GM12878 (cell line): Measurements from ENCODE around the gene RIN1. TPM values are rescaled to one million over a fixed set of nuclear protein-coding genes. Genes with fewer than 3 reads are reported as not detected.

Experiments
- CEBPB ChIP-seq, 2 experiments: fragments of 150-350 bp in 1 of 2; IDR thresholded peaks; 2 replicates each; pipeline ENCODE4 v1.6.1; 2012 to 2014; ENCODE audit warnings: low read depth in 2 of 2, low read length in 2 of 2, borderline replicate concordance in 1 of 2, inconsistent platforms in 1 of 2
- FOXK2 ChIP-seq: fragments of 450-650 bp; IDR thresholded peaks from 2 replicates; pipeline ENCODE4 v1.6.1; 2017; ENCODE audit warnings: mild to moderate bottlenecking, moderate library complexity
- HCFC1 ChIP-seq: fragments of 150-350 bp; IDR thresholded peaks from 2 replicates; pipeline ENCODE4 v1.6.1; 2014; ENCODE audit warnings: low read length
- HDAC2 ChIP-seq: fragments of 200-600 bp; sonication (generic); IDR thresholded peaks from 2 replicates; pipeline ENCODE4 v1.6.1; 2017
- IKZF2 ChIP-seq, 2 experiments: fragments of 450-650 bp; IDR thresholded peaks; 2 replicates each; pipeline ENCODE4 v1.6.1; 2017; ENCODE audit warnings: mild to moderate bottlenecking in 2 of 2, moderate library complexity in 2 of 2
- MYC ChIP-seq: IDR thresholded peaks from 2 replicates; pipeline ENCODE4 v1.6.1; 2011; ENCODE audit warnings: mild to moderate bottlenecking, low read length, moderate library complexity, inconsistent platforms; ENCODE audit not compliant: insufficient read depth, insufficient replicate concordance, insufficient read length, severe bottlenecking
- PAX8 ChIP-seq: fragments of 450-650 bp; IDR thresholded peaks from 2 replicates; pipeline ENCODE4 v1.6.1; 2017; ENCODE audit warnings: mild to moderate bottlenecking, moderate library complexity
- RAD21 ChIP-seq: IDR thresholded peaks from 2 replicates; pipeline ENCODE4 v1.6.1; 2011; ENCODE audit warnings: mild to moderate bottlenecking, low read depth, low read length, moderate library complexity; ENCODE audit not compliant: insufficient read depth
- ZSCAN29 ChIP-seq: fragments of 450-650 bp; IDR thresholded peaks from 2 replicates; pipeline ENCODE4 v1.6.1; 2017; ENCODE audit warnings: mild to moderate bottlenecking, moderate library complexity
- polyA plus RNA-seq, 11 experiments: library from polyadenylated mRNA; depleted of rRNA in 4 of 11; unstranded in 6 of 11; stranded (reverse) in 5 of 11; fragments of >200 nt; fragmentation: Nextera tagmentation in 4 of 11; fragmentation: Illumina TruSeq in 1 of 11; extraction: Ambion mirVana in 4 of 11; extraction: Trizol in 1 of 11; gene quantifications; 1 replicate in 1 of 11; 2 replicates in 10 of 11; pipeline versions ENCODE4 v1.2.1 to v1.2.3, GENCODE V29; 2011 to 2016; ENCODE audit warnings: inconsistent platforms in 2 of 11, missing spikeins in 2 of 11, low read depth in 1 of 11
- total RNA-seq, 4 experiments: library from RNA; depleted of rRNA in 3 of 4; stranded (reverse); fragments of >200 nt in 3 of 4; fragmentation: Illumina TruSeq in 1 of 4; extraction: Trizol in 1 of 4; gene quantifications; 2 replicates each; pipeline versions ENCODE4 v1.2.1 to v1.2.3, GENCODE V29; 2013 to 2021
- TF ChIP-seq, protein P1 (sequence below): fragments of 450-650 bp; IDR thresholded peaks from 2 replicates; pipeline ENCODE4 v1.6.1; 2018; ENCODE audit warnings: mild to moderate bottlenecking, low read depth, moderate library complexity; ENCODE audit not compliant: partially characterized antibody
- TF ChIP-seq, protein P2 (sequence below): IDR thresholded peaks from 2 replicates; pipeline ENCODE4 v1.6.1; 2011; ENCODE audit warnings: mild to moderate bottlenecking, low read depth, low read length, moderate library complexity; ENCODE audit not compliant: insufficient replicate concordance
- TF ChIP-seq, protein P3 (sequence below): fragments of 450-650 bp; formaldehyde crosslinking; IDR thresholded peaks from 2 replicates; pipeline ENCODE4 v1.4.0; 2022; ENCODE audit warnings: mild to moderate bottlenecking, moderate library complexity
- TF ChIP-seq, protein P4 (sequence below): IDR thresholded peaks from 2 replicates; pipeline ENCODE4 v1.6.1; 2012; ENCODE audit warnings: low read length, inconsistent platforms
- TF ChIP-seq, protein P5 (sequence below): IDR thresholded peaks from 2 replicates; pipeline ENCODE4 v1.6.1; 2012; ENCODE audit warnings: low read depth, low read length, improper control_type of control experiment
- TF ChIP-seq, protein P6 (sequence below): IDR thresholded peaks from 2 replicates; pipeline ENCODE4 v1.6.1; 2012; ENCODE audit warnings: low read depth, low read length, improper control_type of control experiment

Gene RIN1
- total and polyA plus RNA-seq, 10 of the 15 experiments (the other 5 are each of a cell fraction or from before 2014, with no cell fraction given), result 0.04 to 0.69 (median 0.22) TPM; not detected in 1

DNA sequence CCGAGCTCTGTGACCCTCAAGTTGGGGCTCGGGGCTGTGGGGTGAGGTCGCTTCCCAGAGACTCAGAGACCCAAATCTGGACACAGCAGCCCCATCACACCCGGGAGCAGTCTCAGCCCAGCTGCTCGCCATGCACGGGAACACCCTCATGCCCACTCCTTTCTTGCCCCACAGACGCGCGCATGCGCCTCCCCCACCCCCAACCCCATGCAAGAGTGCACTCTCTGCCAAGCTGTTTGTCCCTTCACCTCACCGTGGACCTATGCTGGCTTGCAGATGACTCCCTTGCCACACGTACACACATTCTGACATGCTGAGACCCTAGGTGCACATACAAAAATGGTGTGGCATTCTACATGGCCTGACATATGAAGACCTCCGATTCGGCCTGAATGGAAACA is 18.9 kb downstream of the RIN1 start (continued):
- TF ChIP-seq, protein P1, sequence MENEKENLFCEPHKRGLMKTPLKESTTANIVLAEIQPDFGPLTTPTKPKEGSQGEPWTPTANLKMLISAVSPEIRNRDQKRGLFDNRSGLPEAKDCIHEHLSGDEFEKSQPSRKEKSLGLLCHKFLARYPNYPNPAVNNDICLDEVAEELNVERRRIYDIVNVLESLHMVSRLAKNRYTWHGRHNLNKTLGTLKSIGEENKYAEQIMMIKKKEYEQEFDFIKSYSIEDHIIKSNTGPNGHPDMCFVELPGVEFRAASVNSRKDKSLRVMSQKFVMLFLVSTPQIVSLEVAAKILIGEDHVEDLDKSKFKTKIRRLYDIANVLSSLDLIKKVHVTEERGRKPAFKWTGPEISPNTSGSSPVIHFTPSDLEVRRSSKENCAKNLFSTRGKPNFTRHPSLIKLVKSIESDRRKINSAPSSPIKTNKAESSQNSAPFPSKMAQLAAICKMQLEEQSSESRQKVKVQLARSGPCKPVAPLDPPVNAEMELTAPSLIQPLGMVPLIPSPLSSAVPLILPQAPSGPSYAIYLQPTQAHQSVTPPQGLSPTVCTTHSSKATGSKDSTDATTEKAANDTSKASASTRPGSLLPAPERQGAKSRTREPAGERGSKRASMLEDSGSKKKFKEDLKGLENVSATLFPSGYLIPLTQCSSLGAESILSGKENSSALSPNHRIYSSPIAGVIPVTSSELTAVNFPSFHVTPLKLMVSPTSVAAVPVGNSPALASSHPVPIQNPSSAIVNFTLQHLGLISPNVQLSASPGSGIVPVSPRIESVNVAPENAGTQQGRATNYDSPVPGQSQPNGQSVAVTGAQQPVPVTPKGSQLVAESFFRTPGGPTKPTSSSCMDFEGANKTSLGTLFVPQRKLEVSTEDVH, result no peak
- TF ChIP-seq, protein P2, sequence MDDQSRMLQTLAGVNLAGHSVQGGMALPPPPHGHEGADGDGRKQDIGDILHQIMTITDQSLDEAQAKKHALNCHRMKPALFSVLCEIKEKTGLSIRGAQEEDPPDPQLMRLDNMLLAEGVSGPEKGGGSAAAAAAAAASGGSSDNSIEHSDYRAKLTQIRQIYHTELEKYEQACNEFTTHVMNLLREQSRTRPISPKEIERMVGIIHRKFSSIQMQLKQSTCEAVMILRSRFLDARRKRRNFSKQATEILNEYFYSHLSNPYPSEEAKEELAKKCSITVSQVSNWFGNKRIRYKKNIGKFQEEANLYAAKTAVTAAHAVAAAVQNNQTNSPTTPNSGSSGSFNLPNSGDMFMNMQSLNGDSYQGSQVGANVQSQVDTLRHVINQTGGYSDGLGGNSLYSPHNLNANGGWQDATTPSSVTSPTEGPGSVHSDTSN, result no peak
- TF ChIP-seq, protein P3, sequence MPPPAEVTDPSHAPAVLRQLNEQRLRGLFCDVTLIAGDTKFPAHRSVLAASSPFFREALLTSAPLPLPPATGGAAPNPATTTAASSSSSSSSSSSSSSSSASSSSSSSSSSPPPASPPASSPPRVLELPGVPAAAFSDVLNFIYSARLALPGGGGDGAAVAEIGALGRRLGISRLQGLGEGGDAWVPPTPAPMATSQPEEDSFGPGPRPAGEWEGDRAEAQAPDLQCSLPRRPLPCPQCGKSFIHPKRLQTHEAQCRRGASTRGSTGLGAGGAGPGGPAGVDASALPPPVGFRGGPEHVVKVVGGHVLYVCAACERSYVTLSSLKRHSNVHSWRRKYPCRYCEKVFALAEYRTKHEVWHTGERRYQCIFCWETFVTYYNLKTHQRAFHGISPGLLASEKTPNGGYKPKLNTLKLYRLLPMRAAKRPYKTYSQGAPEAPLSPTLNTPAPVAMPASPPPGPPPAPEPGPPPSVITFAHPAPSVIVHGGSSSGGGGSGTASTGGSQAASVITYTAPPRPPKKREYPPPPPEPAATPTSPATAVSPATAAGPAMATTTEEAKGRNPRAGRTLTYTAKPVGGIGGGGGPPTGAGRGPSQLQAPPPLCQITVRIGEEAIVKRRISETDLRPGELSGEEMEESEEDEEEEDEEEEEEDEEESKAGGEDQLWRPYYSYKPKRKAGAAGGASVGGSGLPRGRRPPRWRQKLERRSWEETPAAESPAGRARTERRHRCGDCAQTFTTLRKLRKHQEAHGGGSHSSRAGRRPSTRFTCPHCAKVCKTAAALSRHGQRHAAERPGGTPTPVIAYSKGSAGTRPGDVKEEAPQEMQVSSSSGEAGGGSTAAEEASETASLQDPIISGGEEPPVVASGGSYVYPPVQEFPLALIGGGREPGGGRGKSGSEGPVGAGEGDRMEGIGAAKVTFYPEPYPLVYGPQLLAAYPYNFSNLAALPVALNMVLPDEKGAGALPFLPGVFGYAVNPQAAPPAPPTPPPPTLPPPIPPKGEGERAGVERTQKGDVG (CRISPR knock-in tag), result no peak
- no peak for TF ChIP-seq HCFC1
- TF ChIP-seq PAX8, result no peak
- no peak for TF ChIP-seq MYC
- TF ChIP-seq, protein P4, sequence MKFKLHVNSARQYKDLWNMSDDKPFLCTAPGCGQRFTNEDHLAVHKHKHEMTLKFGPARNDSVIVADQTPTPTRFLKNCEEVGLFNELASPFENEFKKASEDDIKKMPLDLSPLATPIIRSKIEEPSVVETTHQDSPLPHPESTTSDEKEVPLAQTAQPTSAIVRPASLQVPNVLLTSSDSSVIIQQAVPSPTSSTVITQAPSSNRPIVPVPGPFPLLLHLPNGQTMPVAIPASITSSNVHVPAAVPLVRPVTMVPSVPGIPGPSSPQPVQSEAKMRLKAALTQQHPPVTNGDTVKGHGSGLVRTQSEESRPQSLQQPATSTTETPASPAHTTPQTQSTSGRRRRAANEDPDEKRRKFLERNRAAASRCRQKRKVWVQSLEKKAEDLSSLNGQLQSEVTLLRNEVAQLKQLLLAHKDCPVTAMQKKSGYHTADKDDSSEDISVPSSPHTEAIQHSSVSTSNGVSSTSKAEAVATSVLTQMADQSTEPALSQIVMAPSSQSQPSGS, result no peak
- TF ChIP-seq ZSCAN29, result no peak
- TF ChIP-seq FOXK2, result no peak
- no peak for TF ChIP-seq CEBPB (IDR thresholded peaks at IDR 0.05; ENCODE audit: borderline replicate concordance in 1 of 2, low read depth in 2 of 2, low read length in 2 of 2)
- TF ChIP-seq, protein P5, sequence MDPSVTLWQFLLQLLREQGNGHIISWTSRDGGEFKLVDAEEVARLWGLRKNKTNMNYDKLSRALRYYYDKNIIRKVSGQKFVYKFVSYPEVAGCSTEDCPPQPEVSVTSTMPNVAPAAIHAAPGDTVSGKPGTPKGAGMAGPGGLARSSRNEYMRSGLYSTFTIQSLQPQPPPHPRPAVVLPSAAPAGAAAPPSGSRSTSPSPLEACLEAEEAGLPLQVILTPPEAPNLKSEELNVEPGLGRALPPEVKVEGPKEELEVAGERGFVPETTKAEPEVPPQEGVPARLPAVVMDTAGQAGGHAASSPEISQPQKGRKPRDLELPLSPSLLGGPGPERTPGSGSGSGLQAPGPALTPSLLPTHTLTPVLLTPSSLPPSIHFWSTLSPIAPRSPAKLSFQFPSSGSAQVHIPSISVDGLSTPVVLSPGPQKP, result no peak
- TF ChIP-seq HDAC2, result no peak
- no peak for TF ChIP-seq RAD21
- TF ChIP-seq, protein P6, sequence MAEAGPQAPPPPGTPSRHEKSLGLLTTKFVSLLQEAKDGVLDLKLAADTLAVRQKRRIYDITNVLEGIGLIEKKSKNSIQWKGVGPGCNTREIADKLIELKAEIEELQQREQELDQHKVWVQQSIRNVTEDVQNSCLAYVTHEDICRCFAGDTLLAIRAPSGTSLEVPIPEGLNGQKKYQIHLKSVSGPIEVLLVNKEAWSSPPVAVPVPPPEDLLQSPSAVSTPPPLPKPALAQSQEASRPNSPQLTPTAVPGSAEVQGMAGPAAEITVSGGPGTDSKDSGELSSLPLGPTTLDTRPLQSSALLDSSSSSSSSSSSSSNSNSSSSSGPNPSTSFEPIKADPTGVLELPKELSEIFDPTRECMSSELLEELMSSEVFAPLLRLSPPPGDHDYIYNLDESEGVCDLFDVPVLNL, result no peak
- TF ChIP-seq IKZF2 (IDR thresholded peaks at IDR 0.05), result no peak
